ENCODE results near the gene LRRC74A.

LRRC74A gene

GRCh38 chr14:76901171-76902055 is 75.2 kb downstream of the LRRC74A start:
- no peak overlapping the region for H3K4me3 ChIP-seq (ENCODE audit: low read length)
- DNase-seq (ENCODE audit: low read depth) = no peak
- no peak for TF ChIP-seq CTCF (conservative IDR thresholded peaks at IDR 0.05; ENCODE audit: low read depth, low read length)

- no peak overlapping the region for H3K4me3 ChIP-seq (ENCODE audit: low read length)
- no peak for DNase-seq (ENCODE audit: low read depth)
- no peak for TF ChIP-seq CTCF (conservative IDR thresholded peaks at IDR 0.05; ENCODE audit: low read depth, low read length)
These were observed 76.4 kb downstream of the LRRC74A start for GRCh38 chr14:76902591-76902990.

- no peak for DNase-seq (ENCODE audit: low read depth)
- H3K4me3 ChIP-seq (ENCODE audit: low read length) = no peak overlapping the region
- no peak for TF ChIP-seq CTCF (conservative IDR thresholded peaks at IDR 0.05; ENCODE audit: low read depth, low read length)
These were observed 78.0 kb downstream of the LRRC74A start for GRCh38 chr14:76904100-76904739.

GRCh38 chr14:76904740-76905569 is 78.7 kb downstream of the LRRC74A start:
- no peak for DNase-seq (ENCODE audit: low read depth)
- no peak overlapping the region for H3K4me3 ChIP-seq (ENCODE audit: low read length)
- TF ChIP-seq CTCF (conservative IDR thresholded peaks at IDR 0.05; ENCODE audit: low read depth, low read length) = no peak

GRCh38 chr14:76908834-76909233 is 82.6 kb downstream of the LRRC74A start:
- no peak for TF ChIP-seq CTCF (conservative IDR thresholded peaks at IDR 0.05; ENCODE audit: low read depth, low read length)
- no peak overlapping the region for H3K4me3 ChIP-seq (ENCODE audit: low read length)
- no peak for DNase-seq (ENCODE audit: low read depth)

GRCh38 chr14:76909266-76909665 is 83.1 kb downstream of the LRRC74A start:
- H3K4me3 ChIP-seq (ENCODE audit: low read length) = no peak overlapping the region
- no peak for TF ChIP-seq CTCF (conservative IDR thresholded peaks at IDR 0.05; ENCODE audit: low read depth, low read length)
- no peak for DNase-seq (ENCODE audit: low read depth)
